Left renal cortex interstitium (tissue), 4 donors: ENCODE measurements around the gene TAS1R2. TPM values are rescaled to one million over a fixed set of nuclear protein-coding genes. Genes with fewer than 3 reads are reported as not detected.
"Not testable (repeated sequence)": the region's sequence is repeated elsewhere in the genome, so short reads cannot be mapped to it uniquely, and the experiment has no call there.

Experiments
- DNase-seq, 4 donors: peaks; one replicate each; pipeline ENCODE4 v3.0.0-alpha.2; 2013; ENCODE audit warnings: low read depth in 4 of 4, low spot score in 2 of 4, missing footprints in 1 of 4
- polyA plus RNA-seq, 4 donors: library from polyadenylated mRNA; unstranded; fragments of 120-200 nt; gene quantifications; one replicate each; pipeline ENCODE4 v1.2.1, GENCODE V29; 2013; ENCODE audit not compliant: insufficient read length in 4 of 4

Gene TAS1R2
- not detected for polyA plus RNA-seq

GRCh38 chr1:18859560-18859959 is at the start of gene TAS1R2:
Gene TAS1R2, minus strand, starts transcription at chr1:18859660. Its CDS starts 0 bp downstream, at chr1:18859660.
- DNase-seq = no peak

GRCh38 chr1:18907917-18908845 is 48.7 kb upstream of the TAS1R2 start:
- DNase-seq = no peak

- no peak for DNase-seq
Observed at GRCh38 chr1:18907021-18907916, 47.8 kb upstream of the TAS1R2 start.

- no peak for DNase-seq
Observed at GRCh38 chr1:18903291-18903756, 43.9 kb upstream of the TAS1R2 start.

GRCh38 chr1:18902523-18903290 is 43.2 kb upstream of the TAS1R2 start, which contains the start of gene ALDH4A1:
Gene ALDH4A1, minus strand, starts transcription at chr1:18902555. Its CDS starts 32 bp downstream, at chr1:18902523.
- peak; percentile 88 to 98 (median 95) for DNase-seq

- no peak for DNase-seq
Observed at GRCh38 chr1:18901952-18902522, 42.6 kb upstream of the TAS1R2 start.

GRCh38 chr1:18901147-18901951 is 41.9 kb upstream of the TAS1R2 start:
- no peak for DNase-seq

- DNase-seq = no peak
Observed at GRCh38 chr1:18900303-18900841, 40.9 kb upstream of the TAS1R2 start.

- DNase-seq = no peak
Observed at GRCh38 chr1:18899363-18900049, 40.0 kb upstream of the TAS1R2 start.

- DNase-seq = no peak
Observed at GRCh38 chr1:18898567-18898966, 39.1 kb upstream of the TAS1R2 start.

GRCh38 chr1:18895317-18895716 is 35.9 kb upstream of the TAS1R2 start:
- DNase-seq = no peak

GRCh38 chr1:18893120-18893519 is 33.7 kb upstream of the TAS1R2 start:
- DNase-seq = no peak

- DNase-seq = not testable (repeated sequence)
Observed at GRCh38 chr1:18891858-18892257, 32.4 kb upstream of the TAS1R2 start.

GRCh38 chr1:18891426-18891780 is 31.9 kb upstream of the TAS1R2 start:
- DNase-seq = no peak

- no peak for DNase-seq
Observed at GRCh38 chr1:18890706-18891425, 31.4 kb upstream of the TAS1R2 start.

- DNase-seq = no peak
Observed at GRCh38 chr1:18886003-18886335, 26.5 kb upstream of the TAS1R2 start.

- no peak for DNase-seq
Observed at GRCh38 chr1:18885311-18886002, 26.0 kb upstream of the TAS1R2 start.
